Activated CD8-positive, alpha-beta memory T cell treated with anti-CD3 and anti-CD28 coated beads for 4 hours (primary cell): ENCODE results near the gene SLC7A4.

Experiments
- DNase-seq, 2 donors: peaks; one replicate each; pipeline ENCODE4 v3.0.0-alpha.2; 2020; ENCODE audit warnings: low read depth in 2 of 2

The SLC7A4 gene

GRCh38 chr22:20999350-21000206, 32.8 kb downstream of the SLC7A4 start:
- no peak for DNase-seq

- DNase-seq, result no peak
These were observed 33.7 kb downstream of the SLC7A4 start for GRCh38 chr22:20998411-20999336.

- no peak for DNase-seq
These were observed 34.7 kb downstream of the SLC7A4 start for GRCh38 chr22:20997536-20998257.

- DNase-seq, result no peak
These were observed 35.5 kb downstream of the SLC7A4 start for GRCh38 chr22:20996598-20997535.

GRCh38 chr22:20996031-20996410, 36.3 kb downstream of the SLC7A4 start:
- DNase-seq, result no peak

GRCh38 chr22:20995329-20996030, 36.9 kb downstream of the SLC7A4 start:
- DNase-seq, result no peak

- DNase-seq, result no peak
These were observed 37.5 kb downstream of the SLC7A4 start for GRCh38 chr22:20994902-20995241.

GRCh38 chr22:20994128-20994901, 38.0 kb downstream of the SLC7A4 start:
- no peak for DNase-seq

GRCh38 chr22:20993304-20994127, 38.8 kb downstream of the SLC7A4 start:
- no peak for DNase-seq

GRCh38 chr22:20992456-20993303, 39.7 kb downstream of the SLC7A4 start:
- DNase-seq, result no peak

GRCh38 chr22:20992056-20992442, 40.3 kb downstream of the SLC7A4 start:
- no peak for DNase-seq

- no peak for DNase-seq
These were observed 40.9 kb downstream of the SLC7A4 start for GRCh38 chr22:20991252-20992055.

- DNase-seq, result no peak
These were observed 41.9 kb downstream of the SLC7A4 start for GRCh38 chr22:20990184-20991180.

- DNase-seq, result no peak
These were observed 42.8 kb downstream of the SLC7A4 start for GRCh38 chr22:20989323-20990138.
